Activated naive CD8-positive, alpha-beta T cell treated with anti-CD3 and anti-CD28 coated beads for 36 hours (primary cell): ENCODE measurements around the gene GINS1. TPM values are rescaled to one million over a fixed set of nuclear protein-coding genes. Genes with fewer than 3 reads are reported as not detected.

Source experiments
- DNase-seq: peaks from one replicate; pipeline ENCODE4 v3.0.0; 2021
- H3K27ac Mint-ChIP-seq: one replicate; pipeline ENCODE4 v1.8.0; 2022; ENCODE audit warnings: mild to moderate bottlenecking, moderate library complexity, mixed read lengths
- H3K27me3 Mint-ChIP-seq: one replicate; pipeline ENCODE4 v1.8.0; 2022; ENCODE audit warnings: mild to moderate bottlenecking, mixed read lengths
- H3K36me3 Mint-ChIP-seq: one replicate; pipeline ENCODE4 v1.8.0; 2021; ENCODE audit warnings: mild to moderate bottlenecking, mixed read lengths
- H3K4me1 Mint-ChIP-seq: one replicate; pipeline ENCODE4 v1.8.0; 2021; ENCODE audit warnings: mixed read lengths
- H3K4me3 Mint-ChIP-seq: one replicate; pipeline ENCODE4 v1.8.0; 2022; ENCODE audit warnings: mild to moderate bottlenecking, moderate library complexity, mixed read lengths
- H3K9me3 Mint-ChIP-seq: one replicate; pipeline ENCODE4 v1.8.0; 2022; ENCODE audit warnings: mixed read lengths
- total RNA-seq, 2 experiments: library from RNA; stranded (reverse); gene quantifications; one replicate each; pipeline ENCODE4 v1.2.3, GENCODE V29; 2021

GINS1 gene
- total RNA-seq: 10 to 100 TPM; 33.9 to 34.1 TPM

GRCh38 chr20:25407311-25408169 lies at the start of gene GINS1:
Gene GINS1 (plus strand): TSS chr20:25407673. CDS start chr20:25407821, 148 bp downstream.
- H3K36me3 Mint-ChIP-seq: peaks cover 12% of the 10 kb centered on the region
- H3K27ac Mint-ChIP-seq: peak within 1 kb of the TSS; percentile 91
- H3K4me3 Mint-ChIP-seq: peak within 1 kb of the TSS; percentile 91

GRCh38 chr20:25360631-25361286 lies 46.7 kb upstream of the GINS1 start:
- H3K36me3 Mint-ChIP-seq: peaks cover 4% of the 10 kb centered on the region

More at GRCh38 chr20:25407311-25408169, at the start of gene GINS1:
- no peaks in the 10 kb centered on the region for H3K27me3 Mint-ChIP-seq
- H3K9me3 Mint-ChIP-seq: peaks cover 14% of the 10 kb centered on the region
- DNase-seq: peak; percentile 88
- H3K4me1 Mint-ChIP-seq: peaks cover 16% of the 10 kb centered on the region

GRCh38 chr20:25361287-25361683 lies 46.2 kb upstream of the GINS1 start:
- DNase-seq: no peak
- H3K27ac Mint-ChIP-seq: no peak overlapping the region
- H3K27me3 Mint-ChIP-seq: no peaks in the 10 kb centered on the region
- H3K4me3 Mint-ChIP-seq: no peak overlapping the region
- H3K4me1 Mint-ChIP-seq: peaks cover 15% of the 10 kb centered on the region
- H3K9me3 Mint-ChIP-seq: peaks cover 2% of the 10 kb centered on the region
- H3K36me3 Mint-ChIP-seq: peaks cover 4% of the 10 kb centered on the region

More at GRCh38 chr20:25360631-25361286, 46.7 kb upstream of the GINS1 start:
- no peak overlapping the region for H3K27ac Mint-ChIP-seq
- peaks cover 2% of the 10 kb centered on the region for H3K9me3 Mint-ChIP-seq
- H3K4me1 Mint-ChIP-seq: peaks cover 17% of the 10 kb centered on the region
- DNase-seq: no peak
- H3K4me3 Mint-ChIP-seq: no peak overlapping the region
- H3K27me3 Mint-ChIP-seq: no peaks in the 10 kb centered on the region

- H3K4me3 Mint-ChIP-seq: no peak overlapping the region
- no peak overlapping the region for H3K27ac Mint-ChIP-seq
- no peak for DNase-seq
- peaks cover 6% of the 10 kb centered on the region for H3K4me1 Mint-ChIP-seq
- peaks cover 2% of the 10 kb centered on the region for H3K9me3 Mint-ChIP-seq
- H3K27me3 Mint-ChIP-seq: no peaks in the 10 kb centered on the region
- H3K36me3 Mint-ChIP-seq: peaks cover 4% of the 10 kb centered on the region
Observed at GRCh38 chr20:25364180-25364788, 43.2 kb upstream of the GINS1 start.

GRCh38 chr20:25364879-25365699 lies 42.4 kb upstream of the GINS1 start:
- DNase-seq: no peak
- H3K4me3 Mint-ChIP-seq: no peak overlapping the region
- H3K9me3 Mint-ChIP-seq: peaks cover 2% of the 10 kb centered on the region
- H3K27me3 Mint-ChIP-seq: no peaks in the 10 kb centered on the region
- H3K27ac Mint-ChIP-seq: no peak overlapping the region
- H3K36me3 Mint-ChIP-seq: peaks cover 4% of the 10 kb centered on the region
- H3K4me1 Mint-ChIP-seq: peaks cover 6% of the 10 kb centered on the region

GRCh38 chr20:25368526-25368925 lies 38.9 kb upstream of the GINS1 start:
- peaks cover 6% of the 10 kb centered on the region for H3K4me1 Mint-ChIP-seq
- no peak for DNase-seq
- H3K27ac Mint-ChIP-seq: no peak overlapping the region
- H3K4me3 Mint-ChIP-seq: no peak overlapping the region
- no peaks in the 10 kb centered on the region for H3K27me3 Mint-ChIP-seq
- H3K36me3 Mint-ChIP-seq: peaks cover 14% of the 10 kb centered on the region
- H3K9me3 Mint-ChIP-seq: peaks cover 2% of the 10 kb centered on the region

DNA sequence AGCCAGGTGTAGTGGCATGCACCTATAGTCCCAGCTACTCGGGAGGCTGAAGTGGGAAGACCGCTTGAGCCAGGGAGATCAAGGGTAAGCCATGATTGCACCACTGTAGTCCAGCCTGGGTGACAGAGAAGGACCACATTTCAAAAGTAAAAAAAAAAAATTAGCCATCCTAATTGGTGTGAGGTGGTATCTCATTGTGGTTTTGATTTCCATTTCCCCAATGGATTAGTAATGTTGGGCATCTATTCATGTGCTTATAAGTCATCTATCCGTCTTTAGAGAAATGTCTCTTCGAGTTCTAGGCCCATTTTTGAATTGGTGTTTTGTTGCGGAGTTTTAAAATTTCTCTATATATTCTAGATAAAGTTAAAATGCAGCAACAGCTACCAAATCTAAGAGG lies 38.5 kb upstream of the GINS1 start:
- H3K36me3 Mint-ChIP-seq: peaks cover 14% of the 10 kb centered on the region
- H3K27ac Mint-ChIP-seq: peak overlapping the region; percentile 40
- no peak overlapping the region for H3K4me3 Mint-ChIP-seq
- no peak for DNase-seq
- H3K27me3 Mint-ChIP-seq: no peaks in the 10 kb centered on the region
- H3K4me1 Mint-ChIP-seq: peaks cover 6% of the 10 kb centered on the region
- peaks cover 2% of the 10 kb centered on the region for H3K9me3 Mint-ChIP-seq

- H3K4me1 Mint-ChIP-seq: peaks cover 6% of the 10 kb centered on the region
- H3K27me3 Mint-ChIP-seq: no peaks in the 10 kb centered on the region
- no peak for DNase-seq
- peaks cover under 1% of the 10 kb centered on the region for H3K9me3 Mint-ChIP-seq
- peaks cover 16% of the 10 kb centered on the region for H3K36me3 Mint-ChIP-seq
- H3K27ac Mint-ChIP-seq: no peak overlapping the region
- H3K4me3 Mint-ChIP-seq: no peak overlapping the region
Observed at GRCh38 chr20:25369529-25369928, 37.9 kb upstream of the GINS1 start.

- Mint-ChIP-seq H3K4me1 (peaks cover 6% of the 10 kb centered on the region), H3K4me3 (no peak overlapping the region), H3K36me3 (peaks cover 16% of the 10 kb centered on the region), H3K27ac (no peak overlapping the region), H3K27me3 (no peaks in the 10 kb centered on the region), H3K9me3 (no peaks in the 10 kb centered on the region)
- DNase-seq: no peak
Observed at GRCh38 chr20:25369971-25370370, 37.5 kb upstream of the GINS1 start.

- Mint-ChIP-seq H3K9me3 (no peaks in the 10 kb centered on the region), H3K36me3 (peaks cover 14% of the 10 kb centered on the region), H3K27me3 (no peaks in the 10 kb centered on the region), H3K4me3 (no peak overlapping the region), H3K27ac (no peak overlapping the region), H3K4me1 (peaks cover 6% of the 10 kb centered on the region)
- DNase-seq: no peak
Observed at GRCh38 chr20:25372584-25373336, 34.7 kb upstream of the GINS1 start.

GRCh38 chr20:25374842-25375241 lies 32.6 kb upstream of the GINS1 start:
- Mint-ChIP-seq H3K4me1 (peaks cover 12% of the 10 kb centered on the region), H3K36me3 (peaks cover 14% of the 10 kb centered on the region), H3K9me3 (no peaks in the 10 kb centered on the region), H3K27me3 (no peaks in the 10 kb centered on the region), H3K4me3 (no peak overlapping the region), H3K27ac (no peak overlapping the region)
- no peak for DNase-seq

DNA sequence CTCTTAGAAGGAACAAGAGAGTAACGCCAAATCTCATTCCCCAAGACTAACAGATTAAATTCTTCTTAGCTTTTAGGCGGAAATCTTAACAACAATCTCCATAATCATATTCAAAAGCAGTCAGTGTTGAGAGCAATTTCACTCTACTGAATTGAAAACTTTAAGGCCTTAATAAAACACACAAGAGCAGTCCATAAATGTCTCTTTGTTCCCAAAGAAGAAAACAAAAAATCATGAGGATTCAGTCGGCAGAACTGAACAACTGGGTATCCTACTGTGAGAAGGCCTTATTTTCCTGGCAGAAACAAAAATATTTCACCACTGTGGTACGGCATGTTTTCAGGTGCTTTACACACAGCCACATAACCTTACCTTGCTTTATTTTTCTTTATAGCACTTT lies 31.2 kb upstream of the GINS1 start:
- H3K4me1 Mint-ChIP-seq: peaks cover 9% of the 10 kb centered on the region
- no peak for DNase-seq
- H3K27me3 Mint-ChIP-seq: no peaks in the 10 kb centered on the region
- no peak overlapping the region for H3K4me3 Mint-ChIP-seq
- no peaks in the 10 kb centered on the region for H3K9me3 Mint-ChIP-seq
- no peak overlapping the region for H3K27ac Mint-ChIP-seq
- H3K36me3 Mint-ChIP-seq: peaks cover 16% of the 10 kb centered on the region

DNA sequence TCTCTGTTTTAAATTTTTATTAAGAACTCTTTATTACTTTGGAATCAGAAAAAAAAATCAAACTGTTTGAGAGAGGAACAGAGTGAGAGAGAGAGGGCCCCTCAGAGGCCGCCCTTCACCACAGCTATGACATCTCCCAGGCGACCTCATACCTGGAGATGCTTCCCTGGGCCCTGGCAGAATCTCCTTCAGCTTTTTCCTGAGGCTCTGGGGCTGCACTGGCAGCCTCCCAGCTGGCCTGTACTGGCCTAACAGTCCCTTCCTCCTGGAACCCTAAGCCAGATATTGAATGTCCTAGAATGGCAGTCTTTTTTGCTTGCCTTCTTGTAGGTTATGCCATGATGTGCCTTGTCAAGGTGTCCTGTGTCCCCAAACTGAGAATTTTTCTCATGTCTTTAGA lies 30.6 kb upstream of the GINS1 start:
- Mint-ChIP-seq H3K27me3 (no peaks in the 10 kb centered on the region), H3K9me3 (no peaks in the 10 kb centered on the region), H3K36me3 (peaks cover 18% of the 10 kb centered on the region), H3K4me3 (no peak overlapping the region), H3K27ac (no peak overlapping the region), H3K4me1 (peaks cover 6% of the 10 kb centered on the region)
- DNase-seq: no peak
